SU-DHL-6 (cell line): ENCODE data around the gene NAA50.

Experiments
- H2AFZ ChIP-seq: fragments of 200-600 bp; sonication (generic); 2 replicates; pipeline ENCODE4 v1.6.1; 2014; ENCODE audit warnings: low read depth, mild to moderate bottlenecking, moderate library complexity, mixed read lengths, antibody characterized with exemption, low read length; ENCODE audit not compliant: severe bottlenecking
- H3F3A ChIP-seq: fragments of 200-600 bp; shearing (Covaris generic); 2 replicates; pipeline ENCODE4 v1.6.0; 2016; ENCODE audit warnings: antibody characterized with exemption, mild to moderate bottlenecking; ENCODE audit not compliant: insufficient read depth
- H3K27ac ChIP-seq: fragments of 200-600 bp; sonication (generic); 2 replicates; pipeline ENCODE4 v1.5.1; 2016; ENCODE audit warnings: low read depth, mild to moderate bottlenecking, low read length, moderate library complexity, mixed read lengths
- H3K27me3 ChIP-seq: fragments of 200-600 bp; sonication (generic), shearing (Covaris generic); 2 replicates; pipeline ENCODE4 v1.6.0; 2014; ENCODE audit warnings: mild to moderate bottlenecking, low read length
- H3K36me3 ChIP-seq: fragments of 200-600 bp; sonication (generic); 2 replicates; pipeline ENCODE4 v1.6.1; 2014; ENCODE audit warnings: mild to moderate bottlenecking, low read length, mixed read lengths
- H3K4me2 ChIP-seq: fragments of 300-600, 200-600 bp; shearing (Covaris generic), sonication (generic); 2 replicates; pipeline ENCODE4 v1.6.0; 2014; ENCODE audit warnings: low read length, low read depth, mild to moderate bottlenecking; ENCODE audit not compliant: poor library complexity, severe bottlenecking
- H3K4me3 ChIP-seq: fragments of 200-600 bp; sonication (generic); 2 replicates; pipeline ENCODE4 v1.5.1; 2014; ENCODE audit warnings: antibody characterized with exemption, low read length, mild to moderate bottlenecking, mixed read lengths; ENCODE audit not compliant: insufficient read depth, poor library complexity, severe bottlenecking
- H3K79me2 ChIP-seq: fragments of 200-600 bp; sonication (generic); 2 replicates; pipeline ENCODE4 v1.6.1; 2014; ENCODE audit warnings: mild to moderate bottlenecking, low read length, moderate library complexity; ENCODE audit not compliant: insufficient read depth
- H3K9ac ChIP-seq: fragments of 200-600 bp; sonication (generic); 2 replicates; pipeline ENCODE4 v1.7.0; 2014; ENCODE audit warnings: mild to moderate bottlenecking, low read length
- H3K9me2 ChIP-seq: fragments of 200-600 bp; sonication (generic); replicated peaks from 2 replicates; pipeline ENCODE4 v1.6.1; 2014; ENCODE audit warnings: low read length; ENCODE audit not compliant: insufficient read depth
- H3K9me3 ChIP-seq: fragments of 200-600 bp; sonication (generic); 2 replicates; pipeline ENCODE4 v1.6.1; 2014; ENCODE audit warnings: low read length, mixed read lengths; ENCODE audit not compliant: insufficient read depth
- H4K20me1 ChIP-seq: fragments of 200-600 bp; sonication (generic); 2 replicates; pipeline ENCODE4 v1.6.1; 2014; ENCODE audit warnings: low read depth, mild to moderate bottlenecking, antibody characterized with exemption, low read length, moderate library complexity, mixed read lengths
- CTCF ChIP-seq: fragments of 200-600 bp; sonication (generic); IDR thresholded peaks from one replicate; pipeline ENCODE4 v1.5.1; 2017; ENCODE audit warnings: antibody characterized with exemption, mild to moderate bottlenecking, low read length, moderate library complexity; ENCODE audit not compliant: insufficient read depth, poor library complexity, severe bottlenecking
- EZH2phosphoT487 ChIP-seq: fragments of 200-600 bp; sonication (generic), shearing (Covaris generic); conservative IDR thresholded peaks from 2 replicates; pipeline ENCODE4 v1.6.1; 2018; ENCODE audit warnings: mild to moderate bottlenecking, antibody characterized with exemption, low read length, moderate library complexity, mixed read lengths

NAA50 gene

GRCh38 chr3:113745756-113746547 lies at the start of gene NAA50:
Gene NAA50 (minus strand): TSS chr3:113746249. CDS start chr3:113745949, 300 bp downstream.
- Histone ChIP-seq H3F3A (peaks cover 39% of the 10 kb centered on the region), H3K27me3 (no peaks in the 10 kb centered on the region), H3K9ac (peak within 1 kb of the TSS; percentile 99), H3K36me3 (peaks cover 10% of the 10 kb centered on the region), H3K9me2 (no peaks in the 10 kb centered on the region), H3K9me3 (no peaks in the 10 kb centered on the region), H3K79me2 (peaks cover 87% of the 10 kb centered on the region), H2AFZ (peak within 1 kb of the TSS; percentile 74), H3K4me3 (peak within 1 kb of the TSS; percentile 97), H4K20me1 (peaks cover 33% of the 10 kb centered on the region), H3K4me2 (peak within 1 kb of the TSS; percentile 92), H3K27ac (peak within 1 kb of the TSS; percentile 93)
- TF ChIP-seq EZH2phosphoT487: no peak
- no peak for TF ChIP-seq CTCF

GRCh38 chr3:113795693-113796092 lies 49.6 kb upstream of the NAA50 start:
- H2AFZ ChIP-seq: no peak overlapping the region
- no peaks in the 10 kb centered on the region for H4K20me1 ChIP-seq
- H3K9me2 ChIP-seq: no peaks in the 10 kb centered on the region
- H3K9ac ChIP-seq: no peak overlapping the region
- TF ChIP-seq EZH2phosphoT487 (no peak), CTCF (no peak)
- H3K36me3 ChIP-seq: peaks cover 21% of the 10 kb centered on the region; the same call in 1 of the 2 replicates
- H3K27me3 ChIP-seq: no peaks in the 10 kb centered on the region
- H3K9me3 ChIP-seq: no peaks in the 10 kb centered on the region
- no peaks in the 10 kb centered on the region for H3K79me2 ChIP-seq
- H3F3A ChIP-seq: no peaks in the 10 kb centered on the region
- no peak overlapping the region for H3K27ac ChIP-seq
- H3K4me3 ChIP-seq: no peak overlapping the region
- no peak overlapping the region for H3K4me2 ChIP-seq

- no peak overlapping the region for H3K4me2 ChIP-seq
- H3K9me2 ChIP-seq: no peaks in the 10 kb centered on the region
- no peak overlapping the region for H3K9ac ChIP-seq
- H3K27ac ChIP-seq: no peak overlapping the region
- H2AFZ ChIP-seq: no peak overlapping the region
- H3K4me3 ChIP-seq: no peak overlapping the region
- H3K36me3 ChIP-seq: peaks cover 17% of the 10 kb centered on the region; the same call in 1 of the 2 replicates
- H4K20me1 ChIP-seq: no peaks in the 10 kb centered on the region
- no peak for TF ChIP-seq CTCF
- H3F3A ChIP-seq: no peaks in the 10 kb centered on the region
- no peaks in the 10 kb centered on the region for H3K9me3 ChIP-seq
- no peaks in the 10 kb centered on the region for H3K27me3 ChIP-seq
- H3K79me2 ChIP-seq: no peaks in the 10 kb centered on the region
Measured at GRCh38 chr3:113794526-113794925, 48.5 kb upstream of the NAA50 start.
